ENCODE data around the gene TIMP1.

TIMP1 gene

GRCh38 chrX:47629419-47630200 is 47.4 kb downstream of the TIMP1 start, which contains the start of gene CFP:
TSS of gene CFP (minus strand) at chrX:47629930. CDS start at chrX:47629844, 86 bp downstream.
- no peak within 1 kb of the TSS for H3K9ac ChIP-seq (ENCODE audit: insufficient read length, low read depth)
- DNase-seq (ENCODE audit: low read depth, low spot score): no peak
- no peak within 1 kb of the TSS for H3K4me3 ChIP-seq (ENCODE audit: insufficient read length, low read depth)
- peaks cover 11% of the 10 kb centered on the region for H3K36me3 ChIP-seq (ENCODE audit: insufficient read depth, insufficient read length, low read length)
- peaks cover 5% of the 10 kb centered on the region for H3K4me1 ChIP-seq (ENCODE audit: insufficient read depth, insufficient read length)
- no peaks in the 10 kb centered on the region for H3K27me3 ChIP-seq (ENCODE audit: insufficient read depth, insufficient read length)
- no peaks in the 10 kb centered on the region for H3K9me3 ChIP-seq (ENCODE audit: insufficient read depth, low read length)
- TF ChIP-seq ZNF274 (IDR thresholded peaks at IDR 0.05; ENCODE audit: low read depth, low read length): no peak
- TF ChIP-seq YY1 (IDR thresholded peaks at IDR 0.05; ENCODE audit: insufficient read depth, insufficient read length): no peak
- no peak for TF ChIP-seq SUZ12 (IDR thresholded peaks at IDR 0.05; ENCODE audit: extremely low read depth, insufficient read depth, insufficient read length)

- H3K9me3 ChIP-seq (ENCODE audit: insufficient read depth, low read length): no peaks in the 10 kb centered on the region
Observed at GRCh38 chrX:47631676-47632075, 49.4 kb downstream of the TIMP1 start.

GRCh38 chrX:47632666-47633065 is 50.4 kb downstream of the TIMP1 start:
- peaks cover 8% of the 10 kb centered on the region for H3K4me1 ChIP-seq (ENCODE audit: insufficient read depth, insufficient read length)

More at GRCh38 chrX:47631676-47632075, 49.4 kb downstream of the TIMP1 start:
- DNase-seq (ENCODE audit: low read depth, low spot score): no peak
- no peak overlapping the region for H3K9ac ChIP-seq (ENCODE audit: insufficient read length, low read depth)
- peaks cover 5% of the 10 kb centered on the region for H3K4me1 ChIP-seq (ENCODE audit: insufficient read depth, insufficient read length)
- TF ChIP-seq YY1 (IDR thresholded peaks at IDR 0.05; ENCODE audit: insufficient read depth, insufficient read length): no peak
- no peak for TF ChIP-seq SUZ12 (IDR thresholded peaks at IDR 0.05; ENCODE audit: extremely low read depth, insufficient read depth, insufficient read length)
- TF ChIP-seq ZNF274 (IDR thresholded peaks at IDR 0.05; ENCODE audit: low read depth, low read length): no peak
- no peaks in the 10 kb centered on the region for H3K27me3 ChIP-seq (ENCODE audit: insufficient read depth, insufficient read length)
- H3K36me3 ChIP-seq (ENCODE audit: insufficient read depth, insufficient read length, low read length): peaks cover 26% of the 10 kb centered on the region
- no peak overlapping the region for H3K4me3 ChIP-seq (ENCODE audit: insufficient read length, low read depth)

GRCh38 chrX:47633689-47634590 is 51.7 kb downstream of the TIMP1 start:
- TF ChIP-seq SUZ12 (IDR thresholded peaks at IDR 0.05; ENCODE audit: extremely low read depth, insufficient read depth, insufficient read length): no peak
- no peak for TF ChIP-seq ZNF274 (IDR thresholded peaks at IDR 0.05; ENCODE audit: low read depth, low read length)
- no peak for TF ChIP-seq YY1 (IDR thresholded peaks at IDR 0.05; ENCODE audit: insufficient read depth, insufficient read length)
- DNase-seq (ENCODE audit: low read depth, low spot score): no peak
- Histone ChIP-seq H3K9ac (ENCODE audit: insufficient read length, low read depth) (no peak overlapping the region), H3K36me3 (ENCODE audit: insufficient read depth, insufficient read length, low read length) (peaks cover 48% of the 10 kb centered on the region), H3K9me3 (ENCODE audit: insufficient read depth, low read length) (no peaks in the 10 kb centered on the region), H3K4me3 (ENCODE audit: insufficient read length, low read depth) (no peak overlapping the region), H3K27me3 (ENCODE audit: insufficient read depth, insufficient read length) (no peaks in the 10 kb centered on the region), H3K4me1 (ENCODE audit: insufficient read depth, insufficient read length) (peaks cover 8% of the 10 kb centered on the region)

More at GRCh38 chrX:47632666-47633065, 50.4 kb downstream of the TIMP1 start:
- no peaks in the 10 kb centered on the region for H3K9me3 ChIP-seq (ENCODE audit: insufficient read depth, low read length)
- TF ChIP-seq SUZ12 (IDR thresholded peaks at IDR 0.05; ENCODE audit: extremely low read depth, insufficient read depth, insufficient read length): no peak
- no peak for TF ChIP-seq YY1 (IDR thresholded peaks at IDR 0.05; ENCODE audit: insufficient read depth, insufficient read length)
- no peak for TF ChIP-seq ZNF274 (IDR thresholded peaks at IDR 0.05; ENCODE audit: low read depth, low read length)
- no peak overlapping the region for H3K9ac ChIP-seq (ENCODE audit: insufficient read length, low read depth)
- no peak overlapping the region for H3K4me3 ChIP-seq (ENCODE audit: insufficient read length, low read depth)
- DNase-seq (ENCODE audit: low read depth, low spot score): no peak
- H3K36me3 ChIP-seq (ENCODE audit: insufficient read depth, insufficient read length, low read length): peaks cover 36% of the 10 kb centered on the region
- H3K27me3 ChIP-seq (ENCODE audit: insufficient read depth, insufficient read length): no peaks in the 10 kb centered on the region

GRCh38 chrX:47634871-47635575 is 52.8 kb downstream of the TIMP1 start:
- no peaks in the 10 kb centered on the region for H3K27me3 ChIP-seq (ENCODE audit: insufficient read depth, insufficient read length)

More at GRCh38 chrX:47634871-47635575, 52.8 kb downstream of the TIMP1 start:
- TF ChIP-seq YY1 (IDR thresholded peaks at IDR 0.05; ENCODE audit: insufficient read depth, insufficient read length): no peak
- no peak for TF ChIP-seq SUZ12 (IDR thresholded peaks at IDR 0.05; ENCODE audit: extremely low read depth, insufficient read depth, insufficient read length)
- DNase-seq (ENCODE audit: low read depth, low spot score): no peak
- no peaks in the 10 kb centered on the region for H3K9me3 ChIP-seq (ENCODE audit: insufficient read depth, low read length)
- peaks cover 59% of the 10 kb centered on the region for H3K36me3 ChIP-seq (ENCODE audit: insufficient read depth, insufficient read length, low read length)
- H3K9ac ChIP-seq (ENCODE audit: insufficient read length, low read depth): no peak overlapping the region
- no peak overlapping the region for H3K4me3 ChIP-seq (ENCODE audit: insufficient read length, low read depth)
- peaks cover 5% of the 10 kb centered on the region for H3K4me1 ChIP-seq (ENCODE audit: insufficient read depth, insufficient read length)

Measured in NT2/D1 (cell line).